ENCODE data around the gene MYOG.

The MYOG gene

GRCh38 chr1:203069030-203069747, 16.6 kb downstream of the MYOG start:
- no peak for DNase-seq

GRCh38 chr1:203066965-203067364, 18.8 kb downstream of the MYOG start:
- DNase-seq, result no peak

- DNase-seq, result no peak
Observed at GRCh38 chr1:203065986-203066385, 19.8 kb downstream of the MYOG start.

GRCh38 chr1:203065191-203065590, 20.6 kb downstream of the MYOG start:
- no peak for DNase-seq

GRCh38 chr1:203063287-203063686, 22.5 kb downstream of the MYOG start:
- DNase-seq, result no peak

GRCh38 chr1:203060115-203060514, 25.7 kb downstream of the MYOG start:
- no peak for DNase-seq

GRCh38 chr1:203059485-203059884, 26.3 kb downstream of the MYOG start:
- no peak for DNase-seq

- DNase-seq, result no peak
Observed at GRCh38 chr1:203058676-203058935, 27.2 kb downstream of the MYOG start.

- DNase-seq, result no peak
Observed at GRCh38 chr1:203057911-203058675, 27.7 kb downstream of the MYOG start.

- no peak for DNase-seq
Observed at GRCh38 chr1:203056516-203056915, 29.3 kb downstream of the MYOG start.

GRCh38 chr1:203056012-203056411, 29.8 kb downstream of the MYOG start:
- DNase-seq, result no peak

- DNase-seq, result no peak
Observed at GRCh38 chr1:203055161-203055799, 30.5 kb downstream of the MYOG start.

- DNase-seq, result no peak
Observed at GRCh38 chr1:203054642-203055041, 31.2 kb downstream of the MYOG start.

- no peak for DNase-seq
Observed at GRCh38 chr1:203054184-203054583, 31.6 kb downstream of the MYOG start.

GRCh38 chr1:203052601-203053000, 33.2 kb downstream of the MYOG start:
- no peak for DNase-seq

GRCh38 chr1:203051841-203052324, 33.9 kb downstream of the MYOG start:
- DNase-seq, result no peak

- DNase-seq, result no peak
Observed at GRCh38 chr1:203050826-203051225, 35.0 kb downstream of the MYOG start.

- no peak for DNase-seq
Observed at GRCh38 chr1:203049576-203050180, 36.1 kb downstream of the MYOG start.

- no peak for DNase-seq
Observed at GRCh38 chr1:203049077-203049476, 36.7 kb downstream of the MYOG start.

- no peak for DNase-seq
Observed at GRCh38 chr1:203048555-203049051, 37.2 kb downstream of the MYOG start.

- no peak for DNase-seq
Observed at GRCh38 chr1:203048086-203048485, 37.7 kb downstream of the MYOG start.

- DNase-seq, result no peak
Observed at GRCh38 chr1:203046984-203047630, 38.7 kb downstream of the MYOG start.
